Erythroblast (primary cell): ENCODE results near the gene VPS50.
"Not testable (repeated sequence)": the region's sequence is repeated elsewhere in the genome, so short reads cannot be mapped to it uniquely, and the experiment has no call there.

Experiments used
- DNase-seq, 2 experiments: peaks; one replicate each; lab custom pipeline; 2025; lab: John Stamatoyannopoulos, UW
- GATA1 ChIP-seq: IDR thresholded peaks from 2 replicates; pipeline ENCODE4 v1.6.1; 2011; ENCODE audit warnings: low read depth, mild to moderate bottlenecking, control low read depth, low read length, moderate library complexity
- POLR2A ChIP-seq: IDR thresholded peaks from 2 replicates; pipeline ENCODE4 v1.6.1; 2011; ENCODE audit warnings: mild to moderate bottlenecking, low read length

Gene VPS50

DNA sequence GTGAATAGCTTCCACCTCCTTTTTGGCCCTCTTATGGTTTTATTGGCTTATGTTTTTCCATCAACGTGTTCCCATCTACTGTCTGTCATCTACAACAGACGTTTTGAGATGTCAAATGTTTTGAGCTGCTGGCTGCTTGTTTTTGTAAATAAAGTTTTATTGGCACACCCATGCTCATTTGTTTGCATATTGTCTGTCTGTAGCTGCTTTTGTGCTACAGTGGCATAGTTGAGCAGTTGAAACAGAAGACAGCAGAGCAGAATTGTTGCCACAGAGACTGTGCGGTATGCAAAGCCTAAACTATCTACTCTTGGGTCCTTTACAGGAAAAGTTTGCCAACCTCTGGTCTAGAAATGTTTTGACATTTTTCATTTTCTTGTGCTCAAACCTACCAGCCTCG, 88.7 kb downstream of the VPS50 start:
- TF ChIP-seq POLR2A: no peak
- DNase-seq: no peak

DNA sequence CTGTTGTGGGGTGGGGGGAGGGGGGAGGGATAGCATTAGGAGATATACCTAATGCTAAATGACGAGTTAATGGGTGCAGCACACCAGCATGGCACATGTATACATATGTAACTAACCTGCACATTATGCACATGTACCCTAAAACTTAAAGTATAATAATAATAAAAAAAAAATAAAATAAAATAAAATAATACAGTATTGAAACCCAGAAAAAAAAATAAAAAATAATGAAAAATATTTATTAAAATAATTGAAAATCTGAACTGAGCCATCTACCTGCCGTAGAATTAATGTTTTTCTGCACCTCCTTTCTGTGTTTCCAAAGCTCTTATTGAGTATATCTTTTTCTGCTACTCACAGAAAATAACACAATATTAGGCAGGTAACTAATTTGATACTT, 94.1 kb downstream of the VPS50 start:
- DNase-seq: not testable (repeated sequence)

DNA sequence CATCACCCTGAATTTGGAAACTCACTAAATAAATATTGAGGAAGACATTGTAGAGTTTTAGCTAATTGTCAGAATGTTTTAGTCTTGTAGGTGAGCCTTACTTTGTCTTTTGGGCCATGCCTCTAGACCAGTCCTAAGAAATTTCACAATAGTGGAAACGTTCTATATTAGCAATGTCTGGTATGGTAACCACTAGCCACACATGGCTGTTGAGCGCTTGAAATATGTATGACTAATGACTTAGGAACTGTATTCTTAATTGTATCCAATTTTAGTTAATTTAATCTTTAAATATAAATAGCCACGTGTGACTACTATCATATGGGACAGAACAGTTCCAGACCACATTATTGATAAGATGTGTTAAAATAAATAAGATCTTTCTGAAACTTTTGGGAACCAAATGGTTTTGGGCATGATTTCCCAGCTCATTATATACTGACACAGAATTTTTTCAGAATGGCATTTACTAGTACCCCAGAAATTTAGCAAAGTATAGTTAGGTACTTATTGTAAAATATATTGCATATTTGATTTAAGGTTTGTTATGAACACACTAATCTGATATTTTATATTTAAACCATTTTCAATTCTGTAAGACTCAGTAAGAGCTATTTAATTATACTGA, 95.0 kb downstream of the VPS50 start:
- TF ChIP-seq POLR2A: no peak
- TF ChIP-seq GATA1: no peak
- DNase-seq: no peak

DNA sequence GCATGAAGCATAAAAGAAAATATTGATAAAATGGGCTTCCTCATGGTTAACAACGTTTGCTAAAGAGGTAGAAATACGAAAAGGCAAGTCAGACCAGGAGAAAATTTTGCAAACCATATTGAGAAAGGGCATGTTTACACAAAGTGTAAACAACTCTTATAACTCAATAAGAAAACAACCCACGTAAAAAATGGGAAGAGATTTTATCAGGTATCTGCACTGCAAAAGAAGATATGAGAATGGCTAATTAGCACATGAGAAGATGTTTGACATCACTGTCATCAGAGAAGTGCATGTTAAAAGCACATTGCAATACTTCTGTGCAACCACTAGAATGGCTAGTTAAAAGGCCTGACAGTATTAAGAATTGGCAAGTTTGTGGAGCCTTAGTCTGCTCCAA, 99.5 kb downstream of the VPS50 start:
- TF ChIP-seq GATA1 (no peak), POLR2A (no peak)
- no peak for DNase-seq

DNA sequence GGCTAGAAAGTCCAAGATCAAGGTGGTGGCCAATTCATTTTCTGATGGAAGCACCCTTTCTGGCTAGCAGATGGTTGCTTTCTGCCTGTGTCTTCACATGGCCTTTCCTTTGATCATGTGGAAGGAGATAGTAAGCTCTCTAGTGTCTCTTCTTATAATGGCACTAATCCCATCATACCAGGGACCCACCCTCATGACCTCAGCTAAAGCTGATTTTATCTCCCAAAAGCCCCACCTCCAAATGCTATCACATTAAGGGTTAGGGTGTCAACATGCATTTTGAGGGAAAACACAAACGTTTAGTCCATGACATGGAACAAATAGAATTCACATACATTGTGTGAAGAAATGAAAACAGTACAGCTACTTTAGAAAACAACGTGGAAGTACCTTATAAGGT, 100.0 kb downstream of the VPS50 start:
- no peak for DNase-seq
- TF ChIP-seq GATA1 (no peak), POLR2A (no peak)

DNA sequence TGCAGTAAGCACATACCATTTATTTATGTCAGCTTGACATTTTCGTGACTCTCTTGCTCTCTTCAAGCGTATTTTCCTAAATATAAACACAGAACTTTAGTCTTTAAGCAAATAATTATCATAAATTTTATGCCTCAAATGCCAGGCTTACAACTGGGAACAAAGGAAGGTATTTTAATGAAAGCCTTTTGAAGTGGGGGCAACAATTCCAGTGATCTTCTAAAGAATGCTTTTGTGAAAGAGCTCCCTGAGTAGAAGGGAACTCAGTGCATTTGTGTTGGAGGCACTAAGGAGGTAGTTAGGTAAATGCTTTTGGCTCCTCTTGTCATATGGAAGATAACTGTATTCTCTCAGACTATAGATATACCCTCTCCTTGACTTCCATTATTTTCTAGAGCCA, 104.9 kb downstream of the VPS50 start:
- TF ChIP-seq POLR2A: no peak
- no peak for TF ChIP-seq GATA1
- DNase-seq: no peak

DNA sequence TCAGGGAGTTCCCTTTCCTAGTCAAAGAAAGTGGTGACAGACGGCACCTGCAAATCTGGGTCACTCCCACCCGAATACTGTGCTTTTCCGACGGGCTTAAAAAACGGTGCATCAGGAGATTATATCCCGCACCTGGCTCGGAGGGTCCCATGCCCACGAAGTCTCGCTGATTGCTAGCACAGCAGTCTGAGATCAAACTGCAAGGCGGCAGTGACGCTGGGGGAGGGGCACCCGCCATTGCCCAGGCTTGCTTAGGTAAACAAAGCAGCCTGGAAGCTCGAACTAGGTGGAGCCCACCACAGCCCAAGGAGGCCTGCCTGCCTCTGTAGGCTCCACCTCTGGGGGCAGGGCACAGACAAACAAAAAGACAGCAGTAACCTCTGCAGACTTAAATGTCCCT, 110.0 kb downstream of the VPS50 start:
- not testable (repeated sequence) for DNase-seq

DNA sequence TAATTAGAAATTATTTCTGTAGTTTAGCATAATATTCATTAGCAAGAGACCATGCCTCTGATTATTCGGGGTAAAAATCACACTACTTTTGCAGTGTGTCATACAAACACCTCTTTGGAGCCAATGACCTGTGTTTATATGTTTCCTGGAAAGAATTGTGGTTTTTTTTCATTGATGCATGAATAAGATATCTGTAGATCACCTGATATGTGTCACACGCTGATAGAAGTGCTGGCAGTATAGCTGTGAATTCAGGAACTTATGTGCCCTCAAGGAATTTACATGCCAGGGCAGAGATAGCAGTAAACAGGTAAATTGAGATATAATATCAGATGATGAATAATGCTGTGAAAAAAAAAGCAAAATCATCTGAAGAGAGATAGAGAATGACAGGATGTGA, 118.2 kb downstream of the VPS50 start:
- no peak for DNase-seq

DNA sequence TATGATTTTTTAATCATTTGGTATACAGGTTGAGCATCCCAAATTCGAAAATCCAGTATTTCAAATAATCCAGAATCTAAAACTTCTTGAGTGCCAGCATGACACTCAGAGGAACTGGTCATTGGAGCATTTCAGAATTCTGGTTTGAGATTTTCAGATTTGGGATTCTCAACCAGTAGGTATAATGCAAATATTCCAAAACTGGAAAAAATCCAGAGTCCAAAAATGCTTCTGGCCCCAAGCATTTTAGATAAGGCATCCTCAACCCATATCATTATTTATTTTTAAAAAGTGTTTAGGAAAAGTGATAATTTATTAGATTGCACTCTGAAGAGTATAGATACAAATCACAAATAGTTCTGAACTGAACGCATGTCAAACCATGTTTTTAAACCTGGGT, 120.7 kb downstream of the VPS50 start:
- no peak for TF ChIP-seq POLR2A
- TF ChIP-seq GATA1: no peak
- DNase-seq: no peak

More for the DNA sequence above, 118.2 kb downstream of the VPS50 start:
- TF ChIP-seq GATA1 (no peak), POLR2A (no peak)

DNA sequence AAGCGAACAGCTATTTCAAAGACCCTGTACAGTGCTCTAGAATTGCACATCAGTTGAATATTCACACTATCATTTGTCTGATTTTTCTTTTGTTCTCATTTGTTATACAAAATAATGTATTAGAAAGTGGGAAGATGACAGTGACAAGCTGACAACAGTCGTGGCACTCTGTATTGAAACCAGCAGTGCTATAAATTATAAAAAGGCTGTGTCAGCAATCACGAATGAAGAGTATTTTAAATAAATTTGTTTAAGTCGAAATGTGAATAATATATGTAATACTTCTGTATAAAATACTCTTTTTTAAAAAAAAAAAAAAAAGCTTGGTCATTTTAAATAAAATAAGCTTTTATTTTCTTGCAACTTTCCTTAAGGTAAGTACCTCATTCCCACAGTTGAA, 122.6 kb downstream of the VPS50 start:
- DNase-seq: no peak
- TF ChIP-seq GATA1: no peak
- TF ChIP-seq POLR2A: no peak

DNA sequence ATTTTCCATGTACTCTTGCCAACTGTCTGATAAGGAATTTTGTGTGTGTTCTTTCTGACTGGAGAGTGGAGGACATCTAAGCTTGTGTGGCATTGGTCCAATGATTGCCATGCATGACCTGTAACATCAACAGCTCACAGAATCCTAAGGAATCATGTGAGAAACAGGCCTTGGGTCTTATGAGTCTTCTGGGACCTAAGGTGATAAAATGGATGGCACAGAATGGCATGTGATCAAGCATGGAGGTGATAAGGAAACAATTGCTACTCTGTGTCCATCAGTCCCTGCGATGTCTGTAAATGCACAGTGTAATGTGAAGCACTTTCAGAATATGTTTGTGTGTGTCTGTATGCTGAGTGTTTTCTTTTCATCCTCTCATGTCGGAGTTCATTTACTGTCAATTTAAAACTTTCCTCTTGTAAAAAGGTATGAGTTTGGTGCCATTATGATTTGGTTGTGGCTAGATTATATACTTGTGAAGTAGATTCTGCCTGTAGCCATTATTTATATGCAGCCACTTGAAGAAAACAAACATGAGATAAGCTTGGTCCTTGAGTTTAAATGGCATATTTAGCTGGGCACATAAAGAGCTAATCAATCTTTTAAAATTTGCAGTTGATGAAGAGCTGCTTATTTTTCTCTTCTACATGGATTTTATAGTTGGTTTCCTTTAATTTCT, 127.5 kb downstream of the VPS50 start:
- DNase-seq: no peak
- no peak for TF ChIP-seq GATA1
- TF ChIP-seq POLR2A: no peak

DNA sequence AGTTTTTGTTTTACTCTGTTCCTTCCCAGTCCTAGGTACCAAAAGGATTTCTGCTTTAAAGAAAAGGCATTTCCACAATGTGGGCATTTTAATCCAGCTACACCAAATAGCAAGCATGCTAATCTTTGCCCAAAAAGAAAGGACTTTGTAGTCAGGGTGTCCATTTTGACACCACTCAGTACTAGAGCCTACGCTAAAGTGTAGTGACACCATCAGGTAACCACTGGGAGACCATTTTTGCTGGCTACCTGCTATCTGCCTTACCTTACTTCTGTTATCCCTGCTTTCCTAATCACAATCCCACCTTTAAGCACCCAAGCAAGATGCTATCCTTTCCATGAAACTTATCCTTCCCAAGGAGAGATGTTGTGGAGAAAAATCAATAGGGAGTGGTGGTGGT, 129.7 kb downstream of the VPS50 start:
- no peak for DNase-seq
- TF ChIP-seq GATA1 (no peak), POLR2A (no peak)

DNA sequence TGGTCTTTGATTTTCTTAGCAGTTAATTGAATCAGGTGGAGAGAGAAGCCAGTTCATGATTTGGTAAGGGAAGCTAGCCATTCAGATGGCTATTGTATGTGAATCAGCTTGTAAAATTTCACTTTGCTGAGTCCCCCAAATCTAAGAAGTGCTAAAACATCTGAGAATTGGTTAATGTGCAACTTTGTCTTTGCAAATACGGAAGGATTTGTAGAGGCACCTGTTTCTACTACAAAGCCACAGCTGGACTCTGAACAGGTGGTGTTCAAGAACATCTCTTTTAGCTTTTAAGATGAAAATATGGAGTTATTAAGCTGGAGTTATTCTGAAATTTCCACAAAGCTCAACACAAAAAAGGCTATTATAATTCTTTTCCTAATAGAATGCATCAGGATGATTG, 132.6 kb downstream of the VPS50 start:
- DNase-seq: no peak
- no peak for TF ChIP-seq POLR2A
- no peak for TF ChIP-seq GATA1

DNA sequence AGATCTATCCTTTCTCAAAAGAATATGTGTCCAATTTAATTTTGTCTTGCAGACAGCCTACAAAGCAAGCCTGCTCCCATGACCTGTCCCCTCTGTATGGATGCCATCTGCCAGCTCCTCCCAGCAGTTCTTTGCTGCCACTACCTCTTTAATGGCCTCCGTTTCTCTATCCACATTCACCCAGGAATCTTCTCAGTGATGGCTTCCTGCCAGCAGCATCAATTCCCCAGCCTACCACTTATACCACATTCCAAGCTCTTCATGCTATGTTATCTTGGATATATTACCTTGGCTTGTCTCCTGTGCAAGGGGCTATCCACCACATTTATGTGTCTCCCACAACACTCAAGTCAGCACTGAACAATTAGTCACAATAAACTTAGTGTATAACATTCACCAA, 133.2 kb downstream of the VPS50 start:
- no peak for TF ChIP-seq GATA1
- TF ChIP-seq POLR2A: no peak
- no peak for DNase-seq

DNA sequence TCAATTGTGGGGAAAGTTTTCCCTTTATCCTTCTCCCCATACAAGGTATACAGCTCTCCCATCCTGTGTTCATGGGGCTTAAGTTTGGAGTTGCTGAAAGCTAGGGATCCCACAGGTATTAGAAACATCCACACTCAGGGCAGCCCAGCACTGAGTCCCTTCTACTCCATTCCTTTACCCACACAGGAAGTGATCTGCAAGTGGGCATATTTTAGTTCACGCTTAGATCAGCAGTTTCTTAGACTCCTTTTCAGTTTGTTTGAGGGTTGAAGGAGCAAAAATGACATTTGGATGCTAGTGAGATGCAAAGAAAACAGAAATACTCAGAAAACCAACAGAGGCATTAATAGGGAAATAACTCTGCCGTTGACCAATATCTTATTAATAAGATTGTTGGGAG, 134.7 kb downstream of the VPS50 start:
- no peak for DNase-seq
- no peak for TF ChIP-seq POLR2A
- TF ChIP-seq GATA1: no peak
